Liver (tissue), 9 donors: Measurements from ENCODE around the gene ARFIP1. TPM values are rescaled to one million over a fixed set of nuclear protein-coding genes. Genes with fewer than 3 reads are reported as not detected.

Experiments
- DNase-seq: peaks from one replicate; pipeline ENCODE4 v3.0.0-alpha.2; 2017; ENCODE audit warnings: low spot score
- H3K27ac ChIP-seq, 2 donors: one replicate each; pipeline ENCODE4 v1.7.0; 2013; ENCODE audit warnings: inconsistent platforms in 2 of 2, low read length in 2 of 2, control low read depth in 1 of 2, low read depth in 1 of 2, mild to moderate bottlenecking in 1 of 2
- H3K27me3 ChIP-seq, 4 donors: one replicate each; pipeline versions ENCODE4 v1.6.1 to v1.7.0; 2013; ENCODE audit warnings: low read length in 3 of 4, inconsistent platforms in 1 of 4, mild to moderate bottlenecking in 1 of 4, moderate library complexity in 1 of 4; ENCODE audit not compliant: control insufficient read depth in 4 of 4, insufficient read depth in 4 of 4
- H3K36me3 ChIP-seq, 4 donors: one replicate each; pipeline versions ENCODE4 v1.6.1 to v1.7.0; 2013; ENCODE audit warnings: low read length in 3 of 4, mild to moderate bottlenecking in 3 of 4, low read depth in 1 of 4, moderate library complexity in 1 of 4; ENCODE audit not compliant: control insufficient read depth in 4 of 4, insufficient read depth in 3 of 4
- H3K4me1 ChIP-seq, 4 donors: one replicate each; pipeline versions ENCODE4 v1.6.1 to v1.7.0; 2013; ENCODE audit warnings: low read length in 3 of 4, mild to moderate bottlenecking in 3 of 4, moderate library complexity in 1 of 4; ENCODE audit not compliant: control insufficient read depth in 4 of 4, insufficient read depth in 4 of 4
- H3K4me3 ChIP-seq, 3 donors: one replicate each; pipeline versions ENCODE4 v1.6.1 to v1.7.0; 2013; ENCODE audit warnings: low read length in 3 of 3, control low read depth in 1 of 3, low read depth in 1 of 3, mild to moderate bottlenecking in 1 of 3
- H3K9ac ChIP-seq, 2 donors: one replicate each; pipeline ENCODE4 v1.7.0; 2013; ENCODE audit warnings: low read length in 2 of 2, mild to moderate bottlenecking in 2 of 2, moderate library complexity in 2 of 2, control low read depth in 1 of 2, low read depth in 1 of 2
- H3K9me3 ChIP-seq, 4 donors: one replicate each; pipeline versions ENCODE4 v1.6.1 to v1.7.0; 2013; ENCODE audit warnings: low read length in 3 of 4; ENCODE audit not compliant: control insufficient read depth in 4 of 4
- EGR1 ChIP-seq, 2 donors: IDR thresholded peaks; 2 replicates each; pipeline ENCODE4 v1.6.1; 2016 to 2018; ENCODE audit warnings: antibody characterized with exemption in 2 of 2, low read depth in 2 of 2
- FOXA1 ChIP-seq: IDR thresholded peaks from 2 replicates; pipeline ENCODE4 v1.6.1; 2016; ENCODE audit warnings: antibody characterized with exemption
- FOXA2 ChIP-seq: IDR thresholded peaks from 2 replicates; pipeline ENCODE4 v1.6.1; 2016; ENCODE audit warnings: antibody characterized with exemption
- GABPA ChIP-seq, 2 donors: IDR thresholded peaks in 1 of 2; conservative IDR thresholded peaks in 1 of 2; 2 replicates each; pipeline ENCODE4 v1.6.1; 2016; ENCODE audit warnings: antibody characterized with exemption in 2 of 2, mild to moderate bottlenecking in 1 of 2, moderate library complexity in 1 of 2
- HNF4A ChIP-seq, 2 donors: conservative IDR thresholded peaks; 2 replicates each; pipeline ENCODE4 v1.6.1; 2016; ENCODE audit warnings: antibody characterized with exemption in 2 of 2, mild to moderate bottlenecking in 2 of 2
- HNF4G ChIP-seq: IDR thresholded peaks from 2 replicates; pipeline ENCODE4 v1.6.1; 2016; ENCODE audit warnings: antibody characterized with exemption
- JUND ChIP-seq, 2 donors: IDR thresholded peaks; 2 replicates each; pipeline ENCODE4 v1.6.1; 2016; ENCODE audit warnings: antibody characterized with exemption in 2 of 2
- NR2F2 ChIP-seq: IDR thresholded peaks from 2 replicates; pipeline ENCODE4 v1.6.1; 2016; ENCODE audit warnings: antibody characterized with exemption
- RAD21 ChIP-seq, 2 donors: IDR thresholded peaks; 2 replicates each; pipeline ENCODE4 v1.6.1; 2016; ENCODE audit warnings: antibody characterized with exemption in 2 of 2, mild to moderate bottlenecking in 2 of 2
- RXRA ChIP-seq, 2 donors: IDR thresholded peaks; 2 replicates each; pipeline ENCODE4 v1.6.1; 2017 to 2018; ENCODE audit warnings: antibody characterized with exemption in 2 of 2, mild to moderate bottlenecking in 1 of 2
- SP1 ChIP-seq: IDR thresholded peaks from 2 replicates; pipeline ENCODE4 v1.6.1; 2018; ENCODE audit warnings: antibody characterized with exemption, mild to moderate bottlenecking
- TAF1 ChIP-seq: conservative IDR thresholded peaks from 2 replicates; pipeline ENCODE4 v1.6.1; 2016; ENCODE audit warnings: antibody characterized with exemption, mild to moderate bottlenecking
- YY1 ChIP-seq: IDR thresholded peaks from 2 replicates; pipeline ENCODE4 v1.6.1; 2016; ENCODE audit warnings: antibody characterized with exemption, mild to moderate bottlenecking
- WGBS: extraction: QIAGEN DNeasy Blood & Tissue Kit; methylation state at CpG from one replicate; pipeline ENCODE4 v1.1.7; 2013; 5-methylcytosine and 5-hydroxymethylcytosine counted together
- polyA plus RNA-seq, 2 donors: library from polyadenylated mRNA; stranded (reverse) in 1 of 2; unstranded in 1 of 2; fragments of 200-250 nt in 1 of 2; fragments of >200 nt in 1 of 2; fragmentation: Nextera tagmentation in 1 of 2; extraction: Ambion mirVana in 1 of 2; gene quantifications; one replicate each; pipeline versions ENCODE4 v1.2.1 to v1.2.3, GENCODE V29; 2013 to 2015
- total RNA-seq, 2 donors: library from RNA; depleted of rRNA; stranded (reverse); fragments of >200 nt; gene quantifications; one replicate each; pipeline ENCODE4 v1.2.3, GENCODE V29; 2014
- TF ChIP-seq, protein P1 (sequence below): IDR thresholded peaks from 2 replicates; pipeline ENCODE4 v1.6.1; 2016; ENCODE audit warnings: antibody characterized with exemption
- TF ChIP-seq, protein P2 (sequence below): fragments of 150-350 bp; IDR thresholded peaks from 2 replicates; pipeline ENCODE4 v1.5.1; 2017; ENCODE audit warnings: improper control_type of control experiment, low read depth, low read length; ENCODE audit not compliant: missing input control
- TF ChIP-seq, protein P3 (sequence below): IDR thresholded peaks from 2 replicates; pipeline ENCODE4 v1.6.1; 2016; ENCODE audit warnings: antibody characterized with exemption, mild to moderate bottlenecking
- TF ChIP-seq, protein P4 (sequence below): IDR thresholded peaks from 2 replicates; pipeline ENCODE4 v1.6.1; 2016; ENCODE audit warnings: antibody characterized with exemption
- donor health status: healthy.
- donor health status: healthy.
- donor health status: healthy.
- donor health status: healthy.
- donor health status: healthy.

Gene ARFIP1
- total and polyA plus RNA-seq, 4 donors: 6.8 to 16.8 (median 14.9) TPM

DNA sequence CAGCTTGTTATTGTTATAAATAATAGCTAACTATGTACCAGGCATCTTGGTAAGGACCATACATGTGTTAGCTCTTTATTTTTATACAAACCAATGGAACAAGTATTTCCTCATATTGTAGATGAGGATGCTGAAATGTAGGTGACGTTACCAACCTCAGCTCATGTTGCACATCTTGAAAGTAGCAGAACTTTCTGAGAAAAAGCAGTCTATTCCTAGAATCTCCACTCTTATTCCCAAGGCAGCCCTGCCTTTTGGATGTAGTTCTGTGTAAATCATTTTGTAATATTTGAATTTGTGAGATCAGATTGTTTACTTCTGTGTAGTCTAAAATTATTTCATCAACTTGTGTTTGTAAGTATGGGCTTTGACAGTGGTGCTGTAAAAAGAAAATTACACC lies 161.7 kb downstream of the ARFIP1 start:
- DNase-seq: no peak
- H3K4me3 ChIP-seq: no peak overlapping the region
- TF ChIP-seq, protein P1, sequence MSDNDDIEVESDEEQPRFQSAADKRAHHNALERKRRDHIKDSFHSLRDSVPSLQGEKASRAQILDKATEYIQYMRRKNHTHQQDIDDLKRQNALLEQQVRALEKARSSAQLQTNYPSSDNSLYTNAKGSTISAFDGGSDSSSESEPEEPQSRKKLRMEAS: no peak
- TF ChIP-seq FOXA2 (no peak), JUND (IDR thresholded peaks at IDR 0.05) (no peak), EGR1 (IDR thresholded peaks at IDR 0.05; ENCODE audit: low read depth in 2 of 2) (no peak), FOXA1 (no peak), RXRA (IDR thresholded peaks at IDR 0.05) (no peak), HNF4G (no peak), HNF4A (conservative IDR thresholded peaks at IDR 0.05) (no peak), NR2F2 (no peak), TAF1 (no peak)
- TF ChIP-seq, protein P2, sequence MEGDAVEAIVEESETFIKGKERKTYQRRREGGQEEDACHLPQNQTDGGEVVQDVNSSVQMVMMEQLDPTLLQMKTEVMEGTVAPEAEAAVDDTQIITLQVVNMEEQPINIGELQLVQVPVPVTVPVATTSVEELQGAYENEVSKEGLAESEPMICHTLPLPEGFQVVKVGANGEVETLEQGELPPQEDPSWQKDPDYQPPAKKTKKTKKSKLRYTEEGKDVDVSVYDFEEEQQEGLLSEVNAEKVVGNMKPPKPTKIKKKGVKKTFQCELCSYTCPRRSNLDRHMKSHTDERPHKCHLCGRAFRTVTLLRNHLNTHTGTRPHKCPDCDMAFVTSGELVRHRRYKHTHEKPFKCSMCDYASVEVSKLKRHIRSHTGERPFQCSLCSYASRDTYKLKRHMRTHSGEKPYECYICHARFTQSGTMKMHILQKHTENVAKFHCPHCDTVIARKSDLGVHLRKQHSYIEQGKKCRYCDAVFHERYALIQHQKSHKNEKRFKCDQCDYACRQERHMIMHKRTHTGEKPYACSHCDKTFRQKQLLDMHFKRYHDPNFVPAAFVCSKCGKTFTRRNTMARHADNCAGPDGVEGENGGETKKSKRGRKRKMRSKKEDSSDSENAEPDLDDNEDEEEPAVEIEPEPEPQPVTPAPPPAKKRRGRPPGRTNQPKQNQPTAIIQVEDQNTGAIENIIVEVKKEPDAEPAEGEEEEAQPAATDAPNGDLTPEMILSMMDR: no peak
- H3K27me3 ChIP-seq: peaks cover 0 to 5% (median 2%) of the 10 kb centered on the region in 4 donors
- no peak overlapping the region for H3K27ac ChIP-seq
- peaks cover 9 to 19% (median 19%) of the 10 kb centered on the region in 4 donors for H3K4me1 ChIP-seq
- 81% methylated on average over 1 of the region's 1 CpG for WGBS
- no peaks in the 10 kb centered on the region for H3K36me3 ChIP-seq
- no peak overlapping the region for H3K9ac ChIP-seq
- no peaks in the 10 kb centered on the region for H3K9me3 ChIP-seq

DNA sequence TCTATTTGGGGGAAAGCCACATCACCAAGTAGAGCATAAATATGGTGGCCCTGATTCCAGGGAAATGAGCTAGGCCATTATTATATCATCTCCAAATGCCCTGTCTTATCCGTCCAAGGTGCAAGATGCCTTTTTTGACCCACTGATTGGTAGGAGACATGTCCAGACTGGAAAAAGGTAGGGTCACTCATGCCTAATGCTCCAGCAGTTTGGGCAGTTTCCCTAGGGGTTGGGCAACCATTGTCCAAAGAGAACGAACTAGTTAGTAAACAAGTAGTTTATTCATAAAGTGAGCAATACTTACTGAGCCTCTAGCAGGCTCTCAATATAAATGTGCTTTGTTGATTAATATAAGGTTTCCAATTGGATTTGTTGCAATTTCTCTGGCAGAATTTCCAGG lies 162.6 kb downstream of the ARFIP1 start:
- peaks cover 2 to 10% (median 9%) of the 10 kb centered on the region in 4 donors for H3K4me1 ChIP-seq

DNA sequence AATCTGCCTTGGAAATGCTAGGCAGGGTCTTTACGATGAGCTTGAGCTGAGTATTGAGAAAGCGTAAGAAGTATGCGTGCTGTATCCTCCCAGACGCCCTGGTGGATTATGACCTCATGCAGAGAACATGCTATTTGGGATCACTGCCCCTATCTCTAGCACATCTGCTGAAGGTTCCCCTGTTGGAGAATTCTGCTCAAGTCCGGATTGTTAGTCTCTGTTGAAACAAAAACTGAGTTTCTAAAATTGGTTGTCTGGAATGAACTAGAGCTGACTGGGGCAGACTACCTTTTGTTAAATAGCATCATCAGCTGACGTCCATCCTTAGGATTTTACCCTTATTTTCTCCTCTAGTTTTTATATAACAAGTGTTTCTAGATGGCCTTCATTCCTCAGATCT lies 163.9 kb downstream of the ARFIP1 start:
- no peak overlapping the region for H3K4me3 ChIP-seq
- no peak for DNase-seq
- H3K27ac ChIP-seq: no peak overlapping the region
- H3K9me3 ChIP-seq: no peaks in the 10 kb centered on the region
- peaks cover 0 to 3% (median under 1%) of the 10 kb centered on the region in 4 donors for H3K27me3 ChIP-seq
- no peaks in the 10 kb centered on the region for H3K4me1 ChIP-seq
- no peak overlapping the region for H3K9ac ChIP-seq
- TF ChIP-seq GABPA (IDR thresholded peaks at IDR 0.05 in 1 of 2, conservative IDR thresholded peaks at IDR 0.05 in 1 of 2) (no peak), TAF1 (no peak), EGR1 (IDR thresholded peaks at IDR 0.05; ENCODE audit: low read depth in 2 of 2) (no peak)
- TF ChIP-seq, protein P3, sequence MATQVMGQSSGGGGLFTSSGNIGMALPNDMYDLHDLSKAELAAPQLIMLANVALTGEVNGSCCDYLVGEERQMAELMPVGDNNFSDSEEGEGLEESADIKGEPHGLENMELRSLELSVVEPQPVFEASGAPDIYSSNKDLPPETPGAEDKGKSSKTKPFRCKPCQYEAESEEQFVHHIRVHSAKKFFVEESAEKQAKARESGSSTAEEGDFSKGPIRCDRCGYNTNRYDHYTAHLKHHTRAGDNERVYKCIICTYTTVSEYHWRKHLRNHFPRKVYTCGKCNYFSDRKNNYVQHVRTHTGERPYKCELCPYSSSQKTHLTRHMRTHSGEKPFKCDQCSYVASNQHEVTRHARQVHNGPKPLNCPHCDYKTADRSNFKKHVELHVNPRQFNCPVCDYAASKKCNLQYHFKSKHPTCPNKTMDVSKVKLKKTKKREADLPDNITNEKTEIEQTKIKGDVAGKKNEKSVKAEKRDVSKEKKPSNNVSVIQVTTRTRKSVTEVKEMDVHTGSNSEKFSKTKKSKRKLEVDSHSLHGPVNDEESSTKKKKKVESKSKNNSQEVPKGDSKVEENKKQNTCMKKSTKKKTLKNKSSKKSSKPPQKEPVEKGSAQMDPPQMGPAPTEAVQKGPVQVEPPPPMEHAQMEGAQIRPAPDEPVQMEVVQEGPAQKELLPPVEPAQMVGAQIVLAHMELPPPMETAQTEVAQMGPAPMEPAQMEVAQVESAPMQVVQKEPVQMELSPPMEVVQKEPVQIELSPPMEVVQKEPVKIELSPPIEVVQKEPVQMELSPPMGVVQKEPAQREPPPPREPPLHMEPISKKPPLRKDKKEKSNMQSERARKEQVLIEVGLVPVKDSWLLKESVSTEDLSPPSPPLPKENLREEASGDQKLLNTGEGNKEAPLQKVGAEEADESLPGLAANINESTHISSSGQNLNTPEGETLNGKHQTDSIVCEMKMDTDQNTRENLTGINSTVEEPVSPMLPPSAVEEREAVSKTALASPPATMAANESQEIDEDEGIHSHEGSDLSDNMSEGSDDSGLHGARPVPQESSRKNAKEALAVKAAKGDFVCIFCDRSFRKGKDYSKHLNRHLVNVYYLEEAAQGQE: no peak
- TF ChIP-seq, protein P2: no peak
- TF ChIP-seq, protein P4, sequence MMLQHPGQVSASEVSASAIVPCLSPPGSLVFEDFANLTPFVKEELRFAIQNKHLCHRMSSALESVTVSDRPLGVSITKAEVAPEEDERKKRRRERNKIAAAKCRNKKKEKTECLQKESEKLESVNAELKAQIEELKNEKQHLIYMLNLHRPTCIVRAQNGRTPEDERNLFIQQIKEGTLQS: no peak
- 81% methylated on average over 6 of the region's 6 CpGs for WGBS
- no peaks in the 10 kb centered on the region for H3K36me3 ChIP-seq

More for the DNA sequence above, 162.6 kb downstream of the ARFIP1 start:
- Histone ChIP-seq H3K27ac (no peak overlapping the region), H3K9ac (no peak overlapping the region), H3K27me3 (peaks cover 0 to 5% (median 2%) of the 10 kb centered on the region in 4 donors), H3K4me3 (no peak overlapping the region), H3K9me3 (no peaks in the 10 kb centered on the region), H3K36me3 (no peaks in the 10 kb centered on the region)
- TF ChIP-seq RAD21 (IDR thresholded peaks at IDR 0.05) (no peak), TAF1 (no peak), YY1 (no peak), SP1 (no peak), HNF4G (no peak), FOXA1 (no peak), GABPA (IDR thresholded peaks at IDR 0.05 in 1 of 2, conservative IDR thresholded peaks at IDR 0.05 in 1 of 2) (no peak), RXRA (IDR thresholded peaks at IDR 0.05) (no peak)
- no peak for DNase-seq
- WGBS: 90% methylated on average over 2 of the region's 2 CpGs
